Stromal cell of bone marrow (primary cell): ENCODE results near the gene ZNRF3.

ENCODE experiments used
- DNase-seq: peaks from one replicate; pipeline ENCODE4 v3.0.0-alpha.2; 2012; ENCODE audit warnings: low read depth

The ZNRF3 gene

GRCh38 chr22:28953976-28954880 is 70.9 kb downstream of the ZNRF3 start:
- no peak for DNase-seq

GRCh38 chr22:28955817-28956216 is 72.4 kb downstream of the ZNRF3 start:
- no peak for DNase-seq

GRCh38 chr22:28956506-28956905 is 73.1 kb downstream of the ZNRF3 start:
- no peak for DNase-seq

- DNase-seq, result no peak
These were observed 75.2 kb downstream of the ZNRF3 start for GRCh38 chr22:28958611-28959010.

GRCh38 chr22:28962042-28962554 is 78.7 kb downstream of the ZNRF3 start:
- DNase-seq, result no peak

GRCh38 chr22:28963362-28963761 is 80.0 kb downstream of the ZNRF3 start:
- DNase-seq, result no peak

GRCh38 chr22:28967163-28967665 is 83.8 kb downstream of the ZNRF3 start:
- DNase-seq, result no peak

- no peak for DNase-seq
These were observed 84.6 kb downstream of the ZNRF3 start for GRCh38 chr22:28967969-28968368.

GRCh38 chr22:28969401-28970168 is 86.2 kb downstream of the ZNRF3 start:
- no peak for DNase-seq

- no peak for DNase-seq
These were observed 90.0 kb downstream of the ZNRF3 start for GRCh38 chr22:28973352-28973751.

GRCh38 chr22:28977060-28977459 is 93.7 kb downstream of the ZNRF3 start:
- DNase-seq, result no peak

GRCh38 chr22:28977481-28977971 is 94.2 kb downstream of the ZNRF3 start:
- no peak for DNase-seq

GRCh38 chr22:28978158-28978557 is 94.8 kb downstream of the ZNRF3 start:
- DNase-seq, result no peak

- no peak for DNase-seq
These were observed 95.8 kb downstream of the ZNRF3 start for GRCh38 chr22:28978863-28979796.

GRCh38 chr22:28980326-28980725 is 97.0 kb downstream of the ZNRF3 start:
- no peak for DNase-seq

GRCh38 chr22:28981818-28982499 is 98.6 kb downstream of the ZNRF3 start:
- DNase-seq, result no peak

- DNase-seq, result no peak
These were observed 99.8 kb downstream of the ZNRF3 start for GRCh38 chr22:28983190-28983589.

GRCh38 chr22:28983788-28984441 is 100.5 kb downstream of the ZNRF3 start:
- DNase-seq, result no peak

GRCh38 chr22:28984482-28985158 is 101.2 kb downstream of the ZNRF3 start:
- no peak for DNase-seq
